Muscle layer of duodenum (tissue), 2 donors: ENCODE measurements around the gene PHLPP1.

Source experiments
- H3K27ac ChIP-seq: one replicate; pipeline ENCODE4 v1.7.0; 2013; ENCODE audit warnings: mild to moderate bottlenecking, low read length
- H3K27me3 ChIP-seq: one replicate; pipeline ENCODE4 v1.7.0; 2013; ENCODE audit warnings: low read depth, mild to moderate bottlenecking, control low read depth, low read length
- H3K36me3 ChIP-seq, 2 donors: one replicate each; pipeline ENCODE4 v1.7.0; 2013; ENCODE audit warnings: low read length in 2 of 2, control low read depth in 1 of 2, mild to moderate bottlenecking in 1 of 2; ENCODE audit not compliant: insufficient read depth in 2 of 2, control insufficient read depth in 1 of 2
- H3K4me1 ChIP-seq, 2 donors: one replicate each; pipeline ENCODE4 v1.7.0; 2013; ENCODE audit warnings: low read length in 2 of 2, mild to moderate bottlenecking in 2 of 2, control low read depth in 1 of 2, moderate library complexity in 1 of 2; ENCODE audit not compliant: insufficient read depth in 2 of 2, control insufficient read depth in 1 of 2
- H3K4me3 ChIP-seq, 2 donors: one replicate each; pipeline ENCODE4 v1.7.0; 2013; ENCODE audit warnings: low read length in 2 of 2, low read depth in 1 of 2, mild to moderate bottlenecking in 1 of 2
- H3K9me3 ChIP-seq, 2 donors: one replicate each; pipeline ENCODE4 v1.7.0; 2013; ENCODE audit warnings: low read length in 2 of 2, control low read depth in 1 of 2, mild to moderate bottlenecking in 1 of 2; ENCODE audit not compliant: control insufficient read depth in 1 of 2
- donor health status: healthy.

The PHLPP1 gene

DNA sequence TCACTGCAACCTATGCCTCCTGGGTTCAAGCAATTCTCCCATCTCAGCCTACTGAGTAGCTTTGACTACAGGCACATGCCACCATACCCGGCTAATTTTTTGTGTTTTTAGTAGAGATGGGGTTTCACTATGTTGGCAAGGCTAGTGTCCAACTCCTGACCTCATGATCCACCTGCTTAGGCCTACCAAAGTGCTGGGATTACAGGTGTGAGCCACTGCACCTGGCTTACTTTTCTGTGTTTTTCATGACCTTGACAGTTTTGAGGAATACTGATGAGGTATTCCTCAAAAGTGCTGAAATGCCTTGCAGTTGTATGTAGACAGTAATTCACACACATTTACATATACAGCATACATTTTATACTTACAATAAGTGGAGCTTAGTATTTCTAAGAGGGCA lies 126.1 kb downstream of the PHLPP1 start:
- H3K27ac ChIP-seq, result no peak overlapping the region
- no peaks in the 10 kb centered on the region for H3K27me3 ChIP-seq
- H3K36me3 ChIP-seq, result no peaks in the 10 kb centered on the region
- no peak overlapping the region for H3K4me3 ChIP-seq
- H3K4me1 ChIP-seq, result no peaks in the 10 kb centered on the region
- H3K9me3 ChIP-seq, result no peaks in the 10 kb centered on the region

GRCh38 chr18:62842898-62843297 lies 127.6 kb downstream of the PHLPP1 start:
- no peak overlapping the region for H3K4me3 ChIP-seq
- no peaks in the 10 kb centered on the region for H3K36me3 ChIP-seq
- no peaks in the 10 kb centered on the region for H3K9me3 ChIP-seq
- H3K27me3 ChIP-seq, result no peaks in the 10 kb centered on the region
- H3K4me1 ChIP-seq, result no peaks in the 10 kb centered on the region
- no peak overlapping the region for H3K27ac ChIP-seq

DNA sequence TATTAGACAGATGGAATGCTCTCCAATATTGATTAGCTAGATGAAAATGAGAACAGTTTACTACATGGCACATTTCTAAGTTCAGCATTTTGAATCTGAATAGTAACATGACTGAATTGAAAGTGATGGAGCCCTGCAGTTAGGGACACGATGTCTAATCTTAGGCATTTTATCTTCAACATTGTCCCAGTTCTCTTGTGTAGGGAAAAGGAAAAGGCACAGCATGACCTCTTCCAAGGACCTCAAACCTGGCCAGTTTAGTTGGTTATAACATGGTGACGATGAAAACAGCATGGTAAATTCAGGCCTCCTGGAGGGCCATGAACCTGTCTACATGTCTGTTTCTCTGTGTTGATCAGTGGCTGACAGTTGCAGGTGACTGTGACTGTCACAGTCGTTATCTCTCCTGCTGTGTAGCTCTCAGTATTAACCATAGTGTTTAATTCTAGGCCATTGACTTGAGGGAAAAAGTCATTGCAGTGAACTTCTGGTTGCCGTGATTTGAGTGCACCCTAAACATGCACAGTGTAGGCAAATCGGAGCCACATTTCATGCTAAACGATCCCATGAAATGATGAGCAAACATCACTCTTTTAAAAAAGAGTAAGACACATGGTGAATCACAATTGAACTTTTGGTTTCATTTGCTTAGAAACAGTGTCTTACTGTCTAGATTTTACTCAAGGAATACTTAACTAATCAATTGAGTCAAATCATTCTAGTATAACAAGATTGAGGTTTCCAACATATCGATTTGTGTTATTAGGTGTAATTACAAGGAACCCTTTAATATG lies 129.7 kb downstream of the PHLPP1 start:
- Histone ChIP-seq H3K27ac (no peak overlapping the region), H3K4me3 (no peak overlapping the region), H3K4me1 (no peaks in the 10 kb centered on the region), H3K27me3 (no peaks in the 10 kb centered on the region), H3K36me3 (no peaks in the 10 kb centered on the region), H3K9me3 (no peaks in the 10 kb centered on the region)

- Histone ChIP-seq H3K9me3 (no peaks in the 10 kb centered on the region), H3K27me3 (no peaks in the 10 kb centered on the region), H3K27ac (no peak overlapping the region), H3K36me3 (no peaks in the 10 kb centered on the region), H3K4me1 (no peaks in the 10 kb centered on the region), H3K4me3 (no peak overlapping the region)
Observed at GRCh38 chr18:62846313-62846712, 131.0 kb downstream of the PHLPP1 start.

- Histone ChIP-seq H3K27me3 (no peaks in the 10 kb centered on the region), H3K27ac (no peak overlapping the region), H3K4me3 (no peak overlapping the region), H3K4me1 (no peaks in the 10 kb centered on the region), H3K36me3 (no peaks in the 10 kb centered on the region), H3K9me3 (no peaks in the 10 kb centered on the region)
Observed at GRCh38 chr18:62847081-62847480, 131.7 kb downstream of the PHLPP1 start.

- H3K9me3 ChIP-seq, result no peaks in the 10 kb centered on the region
- H3K27ac ChIP-seq, result no peak overlapping the region
- no peaks in the 10 kb centered on the region for H3K27me3 ChIP-seq
- no peak overlapping the region for H3K4me3 ChIP-seq
- H3K4me1 ChIP-seq, result no peaks in the 10 kb centered on the region
- H3K36me3 ChIP-seq, result no peaks in the 10 kb centered on the region
Observed at GRCh38 chr18:62848946-62849345, 133.6 kb downstream of the PHLPP1 start.

DNA sequence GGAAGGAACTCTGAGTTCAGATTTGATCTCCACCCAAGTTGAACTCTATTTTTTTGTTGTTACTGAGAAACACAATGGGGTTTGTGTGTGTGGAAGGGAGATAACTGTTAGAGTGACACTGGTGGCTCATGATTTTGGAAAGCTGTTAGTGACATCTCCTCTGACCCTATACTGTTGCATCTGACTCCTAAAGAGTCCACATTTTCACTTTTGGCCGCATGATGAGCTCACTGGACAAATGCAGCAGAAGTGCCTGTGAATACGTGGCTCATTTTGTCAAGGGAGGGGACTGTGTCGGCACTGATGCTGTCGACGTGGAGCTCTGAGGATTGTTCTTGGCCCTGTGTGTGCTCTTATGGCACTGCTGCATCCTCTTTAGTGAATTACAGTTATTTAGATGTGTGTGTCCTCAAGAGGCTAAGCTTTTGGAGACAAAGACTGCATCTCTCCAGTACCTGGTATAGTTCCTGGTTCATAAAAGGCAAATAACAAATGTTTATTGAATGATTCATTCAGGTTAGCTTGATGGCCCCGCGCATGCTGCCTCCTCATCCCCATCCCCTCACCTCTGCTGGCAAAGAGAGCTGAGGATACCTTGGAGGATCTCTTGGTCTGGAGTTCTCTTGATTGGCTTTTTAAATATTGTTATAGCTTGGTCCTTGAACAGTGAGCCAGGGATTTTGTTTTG lies 135.4 kb downstream of the PHLPP1 start:
- no peak overlapping the region for H3K4me3 ChIP-seq
- no peaks in the 10 kb centered on the region for H3K4me1 ChIP-seq
- H3K27me3 ChIP-seq, result no peaks in the 10 kb centered on the region
- H3K9me3 ChIP-seq, result no peaks in the 10 kb centered on the region
- H3K27ac ChIP-seq, result no peak overlapping the region
- no peaks in the 10 kb centered on the region for H3K36me3 ChIP-seq

DNA sequence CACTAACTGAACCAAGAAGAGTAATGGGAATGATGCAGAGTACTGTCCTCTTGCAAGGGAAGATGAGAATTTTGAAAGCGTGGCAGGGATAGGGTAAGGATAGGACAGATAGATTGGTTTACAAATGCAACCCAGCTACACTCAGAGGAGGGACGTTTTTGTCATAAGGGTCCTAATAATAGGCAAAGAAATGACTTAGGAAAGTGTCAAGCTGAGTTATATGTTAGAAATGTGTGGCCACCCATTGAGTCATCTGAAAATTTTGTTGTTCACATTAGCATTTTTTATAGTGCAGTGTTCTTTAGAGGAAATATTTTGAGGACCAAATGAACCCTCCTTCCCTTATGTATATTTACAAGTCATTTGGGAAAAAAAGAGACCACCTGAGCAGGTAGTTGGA lies 137.5 kb downstream of the PHLPP1 start:
- H3K4me1 ChIP-seq, result no peaks in the 10 kb centered on the region

GRCh38 chr18:62856294-62856693 lies 141.0 kb downstream of the PHLPP1 start:
- no peaks in the 10 kb centered on the region for H3K27me3 ChIP-seq
- H3K4me1 ChIP-seq, result no peaks in the 10 kb centered on the region
- H3K4me3 ChIP-seq, result no peak overlapping the region
- no peak overlapping the region for H3K27ac ChIP-seq
- H3K9me3 ChIP-seq, result no peaks in the 10 kb centered on the region
- H3K36me3 ChIP-seq, result no peaks in the 10 kb centered on the region

More for the DNA sequence above, 137.5 kb downstream of the PHLPP1 start:
- Histone ChIP-seq H3K27ac (no peak overlapping the region), H3K4me3 (no peak overlapping the region), H3K27me3 (no peaks in the 10 kb centered on the region), H3K9me3 (no peaks in the 10 kb centered on the region), H3K36me3 (no peaks in the 10 kb centered on the region)

DNA sequence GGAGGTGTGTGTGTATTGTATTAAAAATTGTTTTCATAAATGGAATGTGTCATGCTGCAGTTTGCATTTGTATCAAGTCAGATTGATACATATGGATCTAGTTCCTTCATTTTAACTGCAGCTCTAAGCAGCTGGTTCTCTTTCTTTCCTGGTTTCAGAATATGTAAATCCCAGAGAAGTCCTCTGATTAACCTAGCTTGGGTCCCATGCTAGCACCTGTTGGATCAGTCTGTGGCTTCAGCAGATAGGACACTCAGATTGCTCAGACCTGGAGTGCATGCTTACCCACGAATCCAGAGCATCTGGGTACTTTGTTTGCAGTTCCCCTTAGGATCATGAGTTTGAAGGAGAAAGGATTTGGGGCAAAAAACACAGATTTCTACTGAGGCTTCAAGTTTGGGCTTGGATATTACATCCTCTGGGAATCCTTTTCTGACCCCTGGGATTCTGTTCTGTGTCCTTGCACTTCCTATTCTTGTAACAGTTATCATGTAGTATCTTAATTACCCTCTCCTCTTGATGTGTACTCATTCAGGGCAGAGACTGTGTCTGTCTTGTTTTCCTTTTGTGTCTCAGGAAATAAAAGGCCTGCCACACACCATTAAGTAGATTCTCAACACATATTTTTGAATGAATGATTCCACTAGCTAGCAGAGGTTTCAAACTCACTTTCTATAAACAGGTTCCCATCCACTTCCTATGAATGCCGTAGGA lies 142.1 kb downstream of the PHLPP1 start:
- no peaks in the 10 kb centered on the region for H3K36me3 ChIP-seq
- H3K4me3 ChIP-seq, result no peak overlapping the region
- no peaks in the 10 kb centered on the region for H3K27me3 ChIP-seq
- no peak overlapping the region for H3K27ac ChIP-seq
- H3K9me3 ChIP-seq, result no peaks in the 10 kb centered on the region
- no peaks in the 10 kb centered on the region for H3K4me1 ChIP-seq

GRCh38 chr18:62860062-62860461 lies 144.7 kb downstream of the PHLPP1 start:
- Histone ChIP-seq H3K27ac (no peak overlapping the region), H3K4me1 (no peaks in the 10 kb centered on the region), H3K27me3 (no peaks in the 10 kb centered on the region)

More at GRCh38 chr18:62860062-62860461, 144.7 kb downstream of the PHLPP1 start:
- H3K4me3 ChIP-seq, result no peak overlapping the region
- H3K36me3 ChIP-seq, result no peaks in the 10 kb centered on the region
- H3K9me3 ChIP-seq, result no peaks in the 10 kb centered on the region
